Suprapubic skin (tissue), 4 donors: ENCODE results near the gene RNF141. TPM values are rescaled to one million over a fixed set of nuclear protein-coding genes. Genes with fewer than 3 reads are reported as not detected.

Experiments used
- DNase-seq, 2 donors: peaks; one replicate each; pipeline ENCODE4 v3.0.0-alpha.2; 2019; ENCODE audit warnings: low spot score in 2 of 2
- H3K27ac ChIP-seq: fragments of 200-600 bp; sonication (generic); one replicate; pipeline ENCODE4 v1.5.1; 2019
- H3K27me3 ChIP-seq: fragments of 200-600 bp; sonication (generic); one replicate; pipeline ENCODE4 v1.5.1; 2019
- H3K36me3 ChIP-seq: fragments of 200-600 bp; sonication (generic); one replicate; pipeline ENCODE4 v1.5.1; 2019
- H3K4me1 ChIP-seq: fragments of 200-600 bp; sonication (generic); one replicate; pipeline ENCODE4 v1.5.1; 2019
- H3K4me3 ChIP-seq: fragments of 200-600 bp; sonication (generic); one replicate; pipeline ENCODE4 v1.5.1; 2019; ENCODE audit warnings: mild to moderate bottlenecking
- H3K9me3 ChIP-seq: fragments of 200-600 bp; sonication (generic); one replicate; pipeline ENCODE4 v1.5.1; 2019
- CTCF ChIP-seq, 2 donors: fragments of 200-600 bp in 1 of 2; fragments of 450-650 bp in 1 of 2; sonication (generic) in 1 of 2; IDR thresholded peaks; one replicate each; pipeline ENCODE4 v1.5.1; 2016 to 2019; ENCODE audit warnings: antibody characterized with exemption in 2 of 2, mild to moderate bottlenecking in 1 of 2, moderate library complexity in 1 of 2
- EP300 ChIP-seq: sonication (generic); formaldehyde crosslinking; IDR thresholded peaks from one replicate; pipeline ENCODE4 v1.6.1; 2017; ENCODE audit warnings: antibody characterized with exemption
- POLR2A ChIP-seq, 2 donors: fragments of 450-650 bp; IDR thresholded peaks; one replicate each; pipeline ENCODE4 v1.6.1; 2017; ENCODE audit warnings: antibody characterized with exemption in 2 of 2, mild to moderate bottlenecking in 2 of 2, moderate library complexity in 2 of 2
- POLR2AphosphoS5 ChIP-seq, 3 donors: sonication (generic); formaldehyde crosslinking; IDR thresholded peaks; one replicate each; pipeline ENCODE4 v1.6.1; 2017; ENCODE audit warnings: antibody characterized with exemption in 3 of 3
- WGBS: methylation state at CpG from one replicate; pipeline ENCODE4 v1.1.5; 2018; 5-methylcytosine and 5-hydroxymethylcytosine counted together
- total RNA-seq, 4 donors: library from RNA; depleted of rRNA; stranded (reverse); fragments of >200 nt; gene quantifications; one replicate each; pipeline ENCODE4 v1.1.0, GENCODE V29; 2016

Gene RNF141
- total RNA-seq, 4 donors from 2014 or later = 68.2 to 83.4 (median 73.7) TPM

DNA sequence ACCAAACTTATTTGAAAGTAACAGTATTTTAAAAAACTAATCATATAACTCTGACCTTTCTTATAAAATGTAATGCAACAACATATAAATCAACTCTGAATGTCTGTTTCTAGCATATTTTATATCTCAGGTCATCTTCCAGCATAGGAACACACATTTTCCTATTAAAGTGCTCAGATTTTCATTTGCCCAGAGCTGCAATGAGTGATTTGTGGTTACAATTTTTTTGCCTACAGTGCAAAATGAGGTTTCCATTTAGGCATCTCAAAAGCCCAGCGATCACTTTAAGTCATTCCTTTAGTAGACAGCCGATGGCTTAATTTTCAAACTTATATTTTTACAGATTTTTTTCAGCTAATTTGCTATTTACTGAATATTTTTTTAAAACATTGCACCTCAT, 26.5 kb upstream of the RNF141 start:
- no peak for TF ChIP-seq POLR2AphosphoS5 (IDR thresholded peaks at IDR 0.05)
- TF ChIP-seq POLR2A (IDR thresholded peaks at IDR 0.05) = no peak
- TF ChIP-seq CTCF (IDR thresholded peaks at IDR 0.05) = no peak
- no peak for TF ChIP-seq EP300
- Histone ChIP-seq H3K36me3 (no peaks in the 10 kb centered on the region), H3K4me3 (peak overlapping the region; percentile 16), H3K4me1 (no peaks in the 10 kb centered on the region), H3K9me3 (no peaks in the 10 kb centered on the region), H3K27ac (peak overlapping the region; percentile 12), H3K27me3 (no peaks in the 10 kb centered on the region)
- DNase-seq = no peak
- 90% methylated on average over 2 of the region's 2 CpGs for WGBS

DNA sequence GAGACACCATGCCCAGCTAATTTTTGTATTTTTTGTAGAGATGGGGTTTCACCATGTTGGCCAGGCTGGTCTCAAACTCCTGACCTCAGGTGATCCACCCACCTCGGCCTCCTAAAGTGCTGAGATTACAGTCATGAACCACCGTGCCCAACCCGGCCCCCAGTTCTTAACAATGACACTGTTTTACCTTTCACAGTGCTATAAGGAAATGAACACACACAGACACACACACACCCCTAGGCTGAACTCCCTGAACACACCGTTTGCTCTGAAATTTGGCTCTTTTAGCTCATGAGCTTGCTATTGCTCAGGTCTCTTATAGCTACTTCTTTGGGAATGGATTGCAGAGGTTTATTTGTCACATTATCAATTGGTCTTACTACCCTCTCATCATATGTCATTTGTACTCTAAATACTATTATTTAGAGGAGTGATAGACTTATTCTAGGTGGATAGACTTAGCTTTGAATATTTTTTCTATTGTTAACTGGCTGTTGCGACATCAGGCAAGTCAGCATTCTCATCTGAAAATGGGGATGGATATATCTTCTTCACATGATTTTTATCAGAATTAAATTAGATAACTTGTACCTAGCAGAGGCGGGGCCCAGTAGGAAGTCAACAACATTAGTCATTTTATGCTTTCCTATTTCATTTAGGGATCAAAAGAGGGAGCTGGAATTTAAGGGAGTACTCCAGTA, 25.4 kb upstream of the RNF141 start:
- no peak overlapping the region for H3K27ac ChIP-seq
- WGBS = 62% methylated on average over 6 of the region's 6 CpGs
- H3K4me3 ChIP-seq = peak overlapping the region; percentile 16
- H3K36me3 ChIP-seq = no peaks in the 10 kb centered on the region
- H3K27me3 ChIP-seq = no peaks in the 10 kb centered on the region
- no peaks in the 10 kb centered on the region for H3K9me3 ChIP-seq
- TF ChIP-seq POLR2A (IDR thresholded peaks at IDR 0.05) (no peak), EP300 (no peak), POLR2AphosphoS5 (IDR thresholded peaks at IDR 0.05) (no peak), CTCF (IDR thresholded peaks at IDR 0.05) (no peak)
- no peak for DNase-seq
- H3K4me1 ChIP-seq = no peaks in the 10 kb centered on the region

- Histone ChIP-seq H3K36me3 (no peaks in the 10 kb centered on the region), H3K27ac (no peak overlapping the region), H3K9me3 (no peaks in the 10 kb centered on the region), H3K4me1 (no peaks in the 10 kb centered on the region), H3K27me3 (no peaks in the 10 kb centered on the region), H3K4me3 (peak overlapping the region; percentile 16)
- no peak for DNase-seq
- 93% methylated on average over 4 of the region's 4 CpGs for WGBS
- no peak for TF ChIP-seq POLR2A (IDR thresholded peaks at IDR 0.05)
- TF ChIP-seq POLR2AphosphoS5 (IDR thresholded peaks at IDR 0.05) = no peak
- no peak for TF ChIP-seq CTCF (IDR thresholded peaks at IDR 0.05)
- no peak for TF ChIP-seq EP300
These were observed 24.5 kb upstream of the RNF141 start for GRCh38 chr11:10565493-10565892.

DNA sequence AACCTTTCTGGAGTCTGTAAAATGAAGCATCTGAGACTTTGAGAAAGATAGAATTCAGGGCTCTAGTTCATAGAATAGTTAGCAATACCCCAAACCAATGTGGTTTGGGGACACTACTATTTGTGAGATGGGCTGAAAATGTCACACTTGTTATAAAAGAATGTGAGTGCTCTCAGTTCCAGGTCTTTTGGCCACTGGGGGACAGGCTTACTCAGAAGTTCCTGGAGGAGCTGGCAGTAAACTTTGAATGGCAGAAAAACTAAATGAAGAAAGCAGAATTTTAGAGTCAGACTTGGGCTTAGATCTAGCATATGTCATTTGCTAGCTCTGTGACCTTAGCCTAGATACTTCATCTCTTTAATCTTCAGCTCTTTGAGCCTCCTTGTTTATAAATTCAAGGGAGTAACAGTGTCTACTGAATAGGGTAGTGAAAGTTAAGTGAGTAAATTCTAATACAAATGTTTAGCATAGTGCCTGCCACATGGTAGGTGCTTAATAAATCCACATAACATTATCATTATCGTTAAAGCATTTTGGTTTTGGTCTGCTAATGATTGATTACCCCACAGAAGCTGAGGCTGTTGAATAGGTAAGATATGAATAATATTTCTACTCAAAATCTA, 23.8 kb upstream of the RNF141 start:
- no peaks in the 10 kb centered on the region for H3K36me3 ChIP-seq
- 59% methylated on average over 1 of the region's 1 CpG for WGBS
- H3K9me3 ChIP-seq = no peaks in the 10 kb centered on the region
- H3K27ac ChIP-seq = no peak overlapping the region
- H3K27me3 ChIP-seq = no peaks in the 10 kb centered on the region
- no peak for DNase-seq
- H3K4me1 ChIP-seq = no peaks in the 10 kb centered on the region
- TF ChIP-seq POLR2A (IDR thresholded peaks at IDR 0.05) = no peak
- TF ChIP-seq EP300 = no peak
- TF ChIP-seq CTCF (IDR thresholded peaks at IDR 0.05) = no peak
- TF ChIP-seq POLR2AphosphoS5 (IDR thresholded peaks at IDR 0.05) = no peak
- peak overlapping the region; percentile 16 for H3K4me3 ChIP-seq

- no peak for DNase-seq
- no peaks in the 10 kb centered on the region for H3K36me3 ChIP-seq
- no peaks in the 10 kb centered on the region for H3K4me1 ChIP-seq
- TF ChIP-seq POLR2A (IDR thresholded peaks at IDR 0.05) = no peak
- TF ChIP-seq CTCF (IDR thresholded peaks at IDR 0.05) = no peak
- TF ChIP-seq POLR2AphosphoS5 (IDR thresholded peaks at IDR 0.05) = no peak
- no peak for TF ChIP-seq EP300
- no peak overlapping the region for H3K27ac ChIP-seq
- H3K4me3 ChIP-seq = peak overlapping the region; percentile 3
- 88% methylated on average over 3 of the region's 3 CpGs for WGBS
- no peaks in the 10 kb centered on the region for H3K27me3 ChIP-seq
- H3K9me3 ChIP-seq = no peaks in the 10 kb centered on the region
These were observed 23.0 kb upstream of the RNF141 start for GRCh38 chr11:10564030-10564429.
